T-helper 1 cell treated with Interleukin-12 subunit alpha and Interleukin-12 subunit beta and Interleukin-4 antibody, amounts not matched to agents 30 μg/mL and 1 μg/mL, for 36 hours (primary cell): ENCODE results near the gene ACP7.
"Not testable (repeated sequence)": the region's sequence is repeated elsewhere in the genome, so short reads cannot be mapped to it uniquely, and the experiment has no call there.

ENCODE experiments used
- H3K27ac Mint-ChIP-seq: one replicate; pipeline ENCODE4 v1.8.0; 2021; ENCODE audit warnings: mild to moderate bottlenecking, mixed read lengths
- H3K27me3 Mint-ChIP-seq: one replicate; pipeline ENCODE4 v1.8.0; 2021; ENCODE audit warnings: low read depth, mixed read lengths
- H3K36me3 Mint-ChIP-seq: one replicate; pipeline ENCODE4 v1.8.0; 2021; ENCODE audit warnings: low read depth, mixed read lengths
- H3K4me1 Mint-ChIP-seq: one replicate; pipeline ENCODE4 v1.8.0; 2021; ENCODE audit warnings: low read depth, mixed read lengths
- H3K4me3 Mint-ChIP-seq: one replicate; pipeline ENCODE4 v1.8.0; 2021; ENCODE audit warnings: mild to moderate bottlenecking, moderate library complexity, mixed read lengths
- H3K9me3 Mint-ChIP-seq: one replicate; pipeline ENCODE4 v1.8.0; 2021; ENCODE audit warnings: mixed read lengths

The ACP7 gene

DNA sequence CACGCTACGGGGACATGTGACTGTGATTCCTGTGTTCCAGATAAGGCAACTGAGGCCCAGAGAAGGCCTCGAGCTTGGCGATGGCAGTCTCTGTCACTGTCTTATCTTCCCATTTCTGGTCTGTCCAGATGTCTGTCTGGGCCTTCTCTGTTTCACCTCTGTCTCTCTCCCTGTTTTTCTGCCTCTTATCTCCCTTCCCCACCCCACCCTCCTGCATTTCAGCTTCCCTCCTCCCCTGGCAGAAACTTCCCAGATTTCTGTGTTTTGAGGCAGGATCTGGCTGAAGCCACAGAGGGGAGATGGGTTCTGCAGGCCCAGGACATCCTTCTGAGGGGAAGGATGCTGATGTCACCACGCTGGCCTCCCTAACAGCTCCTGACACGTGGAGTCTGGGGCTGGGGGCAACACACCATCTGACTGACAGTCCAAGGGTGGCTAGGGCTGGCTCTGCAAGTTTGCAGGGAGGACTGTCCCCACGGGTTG is 55.8 kb downstream of the ACP7 start:
- Mint-ChIP-seq H3K4me1 (peaks cover 4% of the 10 kb centered on the region), H3K36me3 (no peaks in the 10 kb centered on the region), H3K27ac (no peak overlapping the region), H3K27me3 (no peaks in the 10 kb centered on the region), H3K9me3 (no peaks in the 10 kb centered on the region), H3K4me3 (no peak overlapping the region)

DNA sequence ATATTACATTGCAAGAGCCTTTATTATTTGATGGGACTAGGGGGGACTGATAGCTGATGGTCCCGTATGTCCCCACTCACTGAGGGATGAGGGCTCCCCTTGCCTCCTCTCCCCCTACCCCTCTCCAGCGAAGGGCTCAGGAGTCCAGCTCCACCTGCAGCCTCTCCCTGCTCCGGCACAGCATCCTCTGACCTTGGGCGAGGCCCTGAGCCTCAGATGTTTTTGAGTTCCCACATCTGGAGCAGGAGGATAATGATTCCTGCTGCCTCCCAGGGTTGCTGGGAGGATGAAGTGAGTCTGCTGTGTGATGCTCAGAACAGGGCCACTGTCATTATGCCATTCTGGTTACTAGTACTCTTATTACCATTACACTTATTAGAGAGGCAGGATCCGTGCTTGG is 56.4 kb downstream of the ACP7 start:
- Mint-ChIP-seq H3K27me3 (no peaks in the 10 kb centered on the region), H3K36me3 (no peaks in the 10 kb centered on the region), H3K9me3 (no peaks in the 10 kb centered on the region), H3K4me1 (peaks cover 4% of the 10 kb centered on the region), H3K4me3 (no peak overlapping the region), H3K27ac (no peak overlapping the region)

DNA sequence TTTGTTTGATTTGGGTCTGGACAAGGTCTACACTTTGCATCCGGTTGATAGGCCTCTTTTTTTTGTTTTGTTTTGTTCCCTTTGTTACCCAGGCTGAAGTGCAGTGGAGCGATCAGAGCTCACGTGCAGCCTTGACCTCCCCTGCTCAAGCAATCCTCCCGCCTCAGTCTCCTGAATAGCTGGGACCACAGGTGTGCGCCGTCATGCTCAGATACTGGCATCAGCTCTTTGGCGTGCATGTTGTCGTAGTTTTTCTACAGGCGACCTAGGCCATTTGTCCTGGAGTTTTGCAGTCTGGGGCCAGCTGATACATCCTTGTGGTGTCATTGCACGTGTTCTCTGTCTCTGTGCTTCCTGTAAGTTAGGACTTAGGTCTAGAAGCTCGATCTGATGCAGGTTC is 57.8 kb downstream of the ACP7 start:
- H3K36me3 Mint-ChIP-seq = no peaks in the 10 kb centered on the region
- no peak overlapping the region for H3K27ac Mint-ChIP-seq
- no peaks in the 10 kb centered on the region for H3K4me1 Mint-ChIP-seq
- H3K27me3 Mint-ChIP-seq = no peaks in the 10 kb centered on the region
- H3K4me3 Mint-ChIP-seq = no peak overlapping the region
- H3K9me3 Mint-ChIP-seq = no peaks in the 10 kb centered on the region

DNA sequence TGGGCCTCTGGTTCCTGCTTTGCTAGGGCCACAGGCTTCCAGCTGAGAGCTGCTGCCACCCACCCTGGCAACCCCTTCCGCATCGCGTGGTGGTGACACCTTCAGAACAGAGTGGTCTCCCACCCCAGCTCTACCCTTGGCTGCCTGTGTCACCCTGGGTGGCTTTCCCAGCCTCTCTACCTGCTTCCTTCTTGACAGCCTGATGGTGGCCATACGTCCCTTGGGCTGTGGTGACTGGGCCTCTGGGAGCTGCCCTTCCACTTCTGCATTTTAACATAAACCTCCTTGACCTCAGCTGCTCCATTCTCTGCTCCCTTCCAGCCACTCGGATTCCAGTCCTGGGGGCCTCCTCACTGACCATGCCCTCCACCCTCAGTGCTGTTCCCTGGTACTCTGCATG is 58.5 kb downstream of the ACP7 start:
- Mint-ChIP-seq H3K4me3 (no peak overlapping the region), H3K4me1 (no peaks in the 10 kb centered on the region), H3K27me3 (no peaks in the 10 kb centered on the region), H3K36me3 (no peaks in the 10 kb centered on the region), H3K9me3 (no peaks in the 10 kb centered on the region), H3K27ac (no peak overlapping the region)

DNA sequence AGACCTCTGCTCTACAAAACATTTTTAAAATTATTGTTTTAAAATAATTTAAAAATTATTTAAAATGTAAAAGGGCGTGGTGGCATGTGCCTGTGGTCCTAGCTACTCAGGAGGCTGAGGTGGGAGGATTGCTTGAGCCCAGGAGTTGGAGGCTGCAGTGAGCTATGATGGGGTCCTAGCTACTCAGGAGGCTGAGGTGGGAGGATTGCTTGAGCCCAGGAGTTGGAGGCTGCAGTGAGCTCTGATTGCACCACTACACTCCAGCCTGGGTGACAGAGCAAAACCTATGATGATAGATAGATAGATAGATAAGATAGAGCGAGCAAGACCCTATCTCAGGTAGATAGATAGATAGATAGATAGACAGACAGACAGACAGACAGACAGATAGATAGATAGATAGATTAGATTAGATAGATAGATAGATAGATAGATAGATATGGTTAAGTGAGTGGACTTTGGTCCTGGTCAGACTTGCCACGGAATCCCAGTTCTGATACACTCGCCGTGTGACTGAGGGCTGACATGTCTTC is 59.7 kb downstream of the ACP7 start:
- not testable (repeated sequence) for H3K36me3 Mint-ChIP-seq, H3K27me3 Mint-ChIP-seq, H3K4me1 Mint-ChIP-seq, H3K4me3 Mint-ChIP-seq, H3K9me3 Mint-ChIP-seq, H3K27ac Mint-ChIP-seq

DNA sequence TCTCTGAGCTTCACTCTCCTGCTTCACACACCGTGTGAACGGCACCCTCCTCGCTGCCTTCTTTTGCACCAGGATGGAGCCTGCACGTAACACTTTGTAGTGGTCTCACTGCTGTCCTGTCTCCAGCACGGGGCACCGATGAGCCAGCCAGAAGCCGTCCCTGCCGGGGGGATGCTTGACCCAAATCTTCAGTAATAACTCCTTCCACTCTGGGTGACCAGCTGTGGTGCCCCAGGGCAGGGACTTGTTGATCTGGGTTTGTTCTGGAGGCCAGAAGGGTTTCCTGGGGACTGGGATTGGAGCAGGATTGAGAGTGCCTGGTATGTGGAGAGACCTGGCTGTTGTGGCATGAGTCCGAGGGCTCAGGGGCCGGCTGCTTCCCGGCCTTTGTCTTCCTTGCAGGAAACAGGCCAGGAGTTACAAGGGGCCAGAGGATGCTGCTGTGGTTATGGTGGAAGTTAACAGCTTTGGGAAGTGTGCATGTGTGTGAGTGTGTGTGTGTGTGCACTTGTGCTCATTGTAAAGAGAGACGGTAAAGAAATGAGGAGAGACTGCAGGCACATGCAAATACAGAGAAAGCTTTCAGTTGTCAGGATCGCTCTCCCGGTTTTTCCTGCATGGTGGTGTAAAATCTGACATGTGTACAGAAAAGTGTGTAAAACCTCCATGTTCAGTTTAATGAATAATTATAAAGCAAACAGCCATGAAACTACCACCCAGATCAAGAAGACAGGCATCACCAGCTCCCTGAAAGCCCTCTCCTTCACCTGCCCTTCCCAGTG is 60.3 kb downstream of the ACP7 start:
- Mint-ChIP-seq H3K4me1 (no peaks in the 10 kb centered on the region), H3K36me3 (no peaks in the 10 kb centered on the region), H3K27ac (no peak overlapping the region), H3K27me3 (no peaks in the 10 kb centered on the region), H3K9me3 (no peaks in the 10 kb centered on the region), H3K4me3 (no peak overlapping the region)

DNA sequence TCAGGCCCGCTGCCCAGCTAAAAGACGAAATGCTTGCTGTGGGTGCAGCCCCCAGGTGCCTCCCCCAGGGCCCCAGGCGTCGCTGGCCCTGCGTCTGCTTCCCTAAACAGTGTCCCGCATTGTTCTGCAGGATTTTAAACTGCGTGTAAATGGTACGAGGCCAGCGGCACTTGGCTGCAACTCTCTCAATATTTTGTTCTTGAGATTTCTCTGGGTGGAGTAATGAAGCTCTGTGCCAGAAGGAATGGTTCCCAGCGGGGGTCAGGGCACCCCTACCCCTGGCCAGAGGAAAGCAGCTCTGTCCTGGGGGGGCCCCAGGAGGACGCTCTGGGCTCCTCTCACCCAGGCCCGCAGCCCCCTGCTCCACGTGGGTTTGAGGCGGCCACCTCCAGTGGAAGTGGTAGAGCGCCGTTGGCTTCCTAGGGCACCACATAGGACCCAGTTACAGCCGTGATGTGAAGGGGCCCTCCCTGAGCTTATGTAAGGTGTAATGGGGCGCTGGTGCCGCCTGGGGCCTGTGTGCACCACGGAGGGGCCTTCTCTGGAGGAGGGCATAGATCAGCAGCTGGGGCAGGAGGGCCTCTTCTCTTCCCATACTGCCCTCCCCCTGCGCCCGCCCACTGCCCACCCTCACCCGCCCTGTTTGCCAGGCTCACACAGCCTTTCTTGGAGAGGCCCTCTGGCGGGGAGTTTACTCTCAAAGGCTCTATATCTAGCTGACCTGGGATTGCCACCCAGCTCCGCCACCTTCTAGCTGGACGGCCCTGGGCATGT is 61.2 kb downstream of the ACP7 start:
- no peaks in the 10 kb centered on the region for H3K9me3 Mint-ChIP-seq
- no peaks in the 10 kb centered on the region for H3K4me1 Mint-ChIP-seq
- no peaks in the 10 kb centered on the region for H3K27me3 Mint-ChIP-seq
- H3K36me3 Mint-ChIP-seq = no peaks in the 10 kb centered on the region
- H3K4me3 Mint-ChIP-seq = no peak overlapping the region
- H3K27ac Mint-ChIP-seq = no peak overlapping the region

DNA sequence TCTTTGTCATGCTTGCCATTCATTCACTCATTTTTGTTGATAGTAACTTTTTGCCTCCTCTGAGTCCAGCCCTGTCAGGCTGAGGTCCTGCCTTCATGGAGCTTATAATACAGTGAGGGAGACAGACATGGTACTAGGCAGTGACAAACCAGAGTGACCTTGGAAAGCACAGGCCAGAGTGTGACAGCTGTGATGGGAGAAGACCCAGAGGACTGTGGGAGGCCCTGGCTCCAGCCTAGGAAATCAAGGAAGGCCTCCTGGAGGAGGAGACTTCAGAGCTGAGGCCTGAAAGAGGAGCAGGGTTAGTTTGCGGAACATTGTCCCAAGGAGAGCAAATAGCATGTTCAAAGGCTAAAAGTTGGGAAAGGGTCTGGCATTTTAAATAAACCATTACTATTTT is 61.9 kb downstream of the ACP7 start:
- no peaks in the 10 kb centered on the region for H3K27me3 Mint-ChIP-seq
- H3K36me3 Mint-ChIP-seq = no peaks in the 10 kb centered on the region
- no peak overlapping the region for H3K4me3 Mint-ChIP-seq
- no peaks in the 10 kb centered on the region for H3K9me3 Mint-ChIP-seq
- H3K4me1 Mint-ChIP-seq = no peaks in the 10 kb centered on the region
- no peak overlapping the region for H3K27ac Mint-ChIP-seq

DNA sequence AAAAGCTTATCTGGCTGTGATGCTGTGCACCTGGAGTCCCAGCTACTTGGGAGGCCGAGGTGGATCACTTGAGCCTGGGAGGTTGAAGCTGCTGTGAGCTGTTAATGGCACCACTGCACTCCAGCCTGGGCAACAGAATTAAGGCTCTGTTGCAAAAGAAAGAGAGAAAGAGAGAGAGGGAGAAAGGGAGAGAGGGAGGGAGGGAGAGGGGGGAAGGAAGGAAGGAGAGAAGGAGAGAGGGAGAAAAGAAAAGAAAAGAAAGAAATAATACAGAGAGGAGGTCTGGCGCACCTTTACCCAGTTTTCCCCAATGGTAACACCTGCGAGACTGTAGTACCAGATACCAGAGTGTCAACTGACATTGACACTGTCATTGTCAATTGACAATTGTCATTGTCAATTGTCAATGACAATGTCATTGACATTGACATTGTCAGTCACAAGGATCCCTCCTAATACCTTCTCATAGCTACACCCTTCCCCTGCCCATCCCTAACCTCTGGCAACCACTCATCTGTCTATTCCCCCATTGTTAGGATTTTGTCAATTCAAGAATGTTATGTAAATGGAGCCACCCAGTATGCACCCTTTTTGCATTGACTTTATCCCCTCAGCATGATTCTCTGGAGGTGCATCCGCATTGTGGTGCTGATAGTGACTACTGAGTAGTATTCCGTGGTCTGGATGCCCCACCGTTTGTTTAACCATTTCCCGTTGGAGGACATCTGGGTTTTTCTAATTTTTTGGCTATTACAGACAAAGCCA is 62.7 kb downstream of the ACP7 start:
- Mint-ChIP-seq H3K27ac (no peak overlapping the region), H3K9me3 (no peaks in the 10 kb centered on the region), H3K4me1 (no peaks in the 10 kb centered on the region), H3K27me3 (no peaks in the 10 kb centered on the region), H3K36me3 (no peaks in the 10 kb centered on the region), H3K4me3 (no peak overlapping the region)

DNA sequence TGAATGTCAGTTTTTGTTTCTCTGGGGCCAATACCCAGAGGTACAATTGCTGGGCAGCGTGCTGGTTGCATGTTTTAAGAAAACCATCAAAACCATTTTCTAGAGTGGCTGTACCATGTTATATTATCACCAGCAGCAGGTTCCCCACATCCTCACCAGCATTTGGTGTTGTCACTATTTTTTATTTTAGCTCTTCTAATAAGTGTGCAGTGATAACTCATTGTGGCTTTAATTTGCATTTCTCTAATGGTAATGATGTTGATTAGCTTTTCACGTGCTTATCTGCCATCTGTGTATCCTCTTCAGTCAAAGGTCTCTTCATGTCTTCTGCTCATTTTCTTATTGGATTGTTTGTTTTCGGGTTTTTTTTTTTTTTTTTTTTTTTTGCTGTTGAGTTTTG is 63.3 kb downstream of the ACP7 start:
- no peak overlapping the region for H3K4me3 Mint-ChIP-seq
- no peaks in the 10 kb centered on the region for H3K4me1 Mint-ChIP-seq
- H3K27ac Mint-ChIP-seq = no peak overlapping the region
- no peaks in the 10 kb centered on the region for H3K27me3 Mint-ChIP-seq
- H3K36me3 Mint-ChIP-seq = no peaks in the 10 kb centered on the region
- H3K9me3 Mint-ChIP-seq = no peaks in the 10 kb centered on the region

DNA sequence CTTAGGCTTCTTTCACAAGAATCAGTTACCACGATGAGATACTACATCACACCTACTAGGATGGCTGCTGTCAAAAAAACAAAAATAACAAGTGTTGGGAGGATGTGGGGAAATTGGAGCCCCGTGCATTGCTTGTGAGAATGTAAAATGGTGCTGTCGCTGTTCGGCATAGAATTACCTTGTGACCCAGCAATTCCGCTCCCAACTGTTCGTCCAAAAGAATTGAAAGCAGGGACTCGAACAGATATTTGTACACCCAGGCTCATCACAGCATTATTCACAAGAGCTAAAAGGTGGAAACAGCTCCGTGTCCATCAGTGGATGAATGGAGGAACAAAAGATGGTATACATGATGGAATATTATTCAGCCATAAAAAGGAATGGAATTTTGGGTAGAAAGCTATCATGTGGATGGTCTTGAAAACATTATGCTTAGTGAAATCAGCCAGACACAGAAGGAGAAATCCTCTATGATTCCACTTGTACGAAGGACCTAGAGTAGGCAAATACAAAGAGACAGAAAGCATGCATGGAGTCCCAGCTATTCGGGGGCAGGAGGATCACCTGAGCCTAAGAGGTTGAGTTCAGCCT is 64.9 kb downstream of the ACP7 start:
- no peak overlapping the region for H3K4me3 Mint-ChIP-seq
- H3K27ac Mint-ChIP-seq = no peak overlapping the region

DNA sequence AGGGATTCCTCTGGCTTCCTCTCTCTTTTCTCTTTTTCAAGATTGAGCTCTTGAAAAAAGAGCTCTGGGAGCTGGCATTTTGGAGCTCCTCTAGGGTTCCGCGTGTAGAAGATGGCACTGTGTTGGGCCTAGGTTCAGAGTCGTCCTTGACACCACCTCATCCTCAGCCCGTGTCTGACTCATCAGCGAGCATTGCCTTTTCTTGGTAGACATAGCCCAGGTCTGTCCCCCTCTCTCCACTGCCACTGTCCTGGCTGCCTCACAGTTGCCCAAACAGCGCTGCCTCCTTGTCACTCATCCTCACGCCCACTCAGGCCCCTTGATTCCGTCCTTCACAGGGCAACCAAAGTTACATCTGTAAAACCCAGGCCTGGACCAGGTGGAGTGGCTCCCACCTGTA is 66.1 kb downstream of the ACP7 start:
- no peaks in the 10 kb centered on the region for H3K27me3 Mint-ChIP-seq
- H3K9me3 Mint-ChIP-seq = no peaks in the 10 kb centered on the region
- no peaks in the 10 kb centered on the region for H3K36me3 Mint-ChIP-seq
- no peak overlapping the region for H3K27ac Mint-ChIP-seq
- peaks cover 7% of the 10 kb centered on the region for H3K4me1 Mint-ChIP-seq
- no peak overlapping the region for H3K4me3 Mint-ChIP-seq

More for the DNA sequence above, 64.9 kb downstream of the ACP7 start:
- no peaks in the 10 kb centered on the region for H3K36me3 Mint-ChIP-seq
- H3K27me3 Mint-ChIP-seq = no peaks in the 10 kb centered on the region
- no peaks in the 10 kb centered on the region for H3K9me3 Mint-ChIP-seq
- peaks cover 3% of the 10 kb centered on the region for H3K4me1 Mint-ChIP-seq

DNA sequence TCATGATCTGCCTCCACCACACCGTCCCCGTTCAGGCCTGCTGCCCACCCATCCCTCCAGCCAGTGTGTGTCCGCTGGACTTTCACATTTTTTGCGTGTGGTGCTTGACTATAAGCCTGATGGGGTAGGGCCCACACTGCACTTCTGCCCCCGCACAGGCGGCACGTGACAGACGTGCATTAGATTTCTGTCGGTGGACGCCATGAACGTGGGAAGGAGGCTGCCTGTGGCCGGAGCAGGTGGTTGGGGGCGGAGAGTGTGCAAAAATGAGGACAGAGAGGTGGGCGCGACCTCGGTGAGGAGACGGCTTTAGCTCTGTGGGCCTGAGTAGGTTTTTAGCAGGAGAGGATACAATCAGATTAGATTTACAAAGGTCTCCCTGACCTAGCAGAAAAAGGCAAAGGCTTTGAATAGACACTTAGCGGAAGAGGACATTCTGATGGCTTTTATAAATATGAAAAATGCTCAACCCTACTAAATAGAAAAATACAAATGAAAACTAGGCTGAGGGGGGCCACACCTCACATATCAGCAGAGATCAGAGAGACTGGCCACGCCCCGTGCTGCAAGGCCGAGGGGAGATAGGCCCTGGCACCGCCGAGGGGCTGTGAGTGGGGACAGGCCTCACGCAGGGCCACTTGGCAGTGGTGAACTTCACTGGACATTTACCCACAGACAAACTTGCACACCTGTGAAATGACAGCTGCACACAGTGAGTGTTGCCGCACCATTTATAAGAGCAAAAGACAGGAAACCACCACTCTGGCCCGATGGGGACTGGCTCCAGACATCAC is 66.8 kb downstream of the ACP7 start:
- Mint-ChIP-seq H3K4me3 (no peak overlapping the region), H3K27me3 (no peaks in the 10 kb centered on the region), H3K9me3 (no peaks in the 10 kb centered on the region), H3K4me1 (peaks cover 8% of the 10 kb centered on the region), H3K27ac (no peak overlapping the region), H3K36me3 (no peaks in the 10 kb centered on the region)

DNA sequence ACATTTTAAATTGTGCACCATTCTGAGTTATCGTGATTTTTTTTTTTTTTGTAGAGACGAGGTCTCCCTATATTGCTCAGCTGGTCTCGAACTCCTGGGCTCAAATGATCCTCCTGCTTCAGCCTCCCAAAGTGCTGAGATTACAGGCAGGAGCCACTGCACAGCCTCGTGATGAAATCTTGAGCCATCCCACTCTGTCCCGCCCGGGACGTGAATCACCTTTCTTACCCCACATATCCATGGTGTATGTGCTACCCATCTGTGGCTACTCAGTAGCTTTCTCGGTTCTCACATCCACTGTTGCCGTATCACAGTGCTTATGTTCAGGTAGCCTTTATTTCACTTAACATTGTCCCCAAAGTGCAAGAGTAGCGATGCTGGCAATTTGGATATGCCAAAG is 67.9 kb downstream of the ACP7 start:
- Mint-ChIP-seq H3K4me1 (peaks cover 8% of the 10 kb centered on the region), H3K36me3 (no peaks in the 10 kb centered on the region), H3K27ac (no peak overlapping the region), H3K4me3 (no peak overlapping the region), H3K9me3 (no peaks in the 10 kb centered on the region), H3K27me3 (no peaks in the 10 kb centered on the region)
